HL-60 (cell line): ENCODE measurements around the gene PTBP3.

Experiments
- GABPA ChIP-seq: IDR thresholded peaks from 2 replicates; pipeline ENCODE4 v1.6.1; 2012; ENCODE audit warnings: low read depth
- POLR2AphosphoS5 ChIP-seq: IDR thresholded peaks from 2 replicates; pipeline ENCODE4 v1.6.1; 2012; ENCODE audit warnings: low read depth
- TF ChIP-seq, protein P1 (sequence below): IDR thresholded peaks from one replicate; pipeline ENCODE4 v1.5.1; 2011; ENCODE audit warnings: low read length, control low read depth, inconsistent platforms; ENCODE audit not compliant: insufficient read depth
- TF ChIP-seq, protein P2 (sequence below): IDR thresholded peaks from 2 replicates; pipeline ENCODE4 v1.6.1; 2012; ENCODE audit warnings: low read depth; ENCODE audit not compliant: insufficient replicate concordance

DNA sequence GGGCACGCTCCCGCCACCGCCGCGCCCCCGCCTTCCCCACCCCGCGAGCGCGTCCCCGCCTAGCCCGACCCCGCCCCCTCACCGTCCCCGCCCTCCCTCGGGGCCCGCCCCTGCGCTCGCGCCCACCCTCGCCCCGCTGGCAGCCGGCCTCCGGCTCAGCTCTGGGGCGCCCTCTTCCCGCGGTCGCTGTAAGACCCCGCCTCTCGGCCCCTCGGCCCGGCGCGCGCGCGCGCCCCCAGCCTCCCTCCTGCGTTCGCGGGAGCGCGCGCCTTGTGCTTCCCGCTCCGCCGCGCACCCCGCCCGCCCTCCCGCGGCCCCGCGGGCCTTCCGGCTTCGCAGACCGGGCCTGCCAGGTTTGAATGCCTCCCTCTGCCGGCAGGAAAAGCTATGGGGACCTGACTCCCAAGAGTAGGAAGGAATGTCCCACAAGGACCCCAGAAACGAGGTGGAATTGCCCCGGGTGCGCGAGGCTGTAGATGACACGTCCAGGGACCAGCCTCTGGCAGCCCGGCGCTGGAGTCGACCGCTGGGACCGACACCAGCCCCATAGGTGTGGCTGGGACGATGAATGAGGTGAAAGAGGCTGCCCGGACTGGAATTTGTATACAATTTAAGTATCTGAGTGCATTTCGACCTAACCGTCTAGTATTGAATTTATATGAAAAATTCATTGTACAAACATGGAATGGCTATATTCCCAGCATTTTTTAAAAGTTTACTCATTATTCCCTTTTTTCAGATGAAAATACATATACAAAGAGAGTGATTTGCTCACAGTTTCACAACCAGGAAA, 416 bp upstream of the PTBP3 start:
- TF ChIP-seq GABPA (no peak), POLR2AphosphoS5 (peak; percentile 54; the same call in 1 of the 2 replicates)
- TF ChIP-seq, protein P1, sequence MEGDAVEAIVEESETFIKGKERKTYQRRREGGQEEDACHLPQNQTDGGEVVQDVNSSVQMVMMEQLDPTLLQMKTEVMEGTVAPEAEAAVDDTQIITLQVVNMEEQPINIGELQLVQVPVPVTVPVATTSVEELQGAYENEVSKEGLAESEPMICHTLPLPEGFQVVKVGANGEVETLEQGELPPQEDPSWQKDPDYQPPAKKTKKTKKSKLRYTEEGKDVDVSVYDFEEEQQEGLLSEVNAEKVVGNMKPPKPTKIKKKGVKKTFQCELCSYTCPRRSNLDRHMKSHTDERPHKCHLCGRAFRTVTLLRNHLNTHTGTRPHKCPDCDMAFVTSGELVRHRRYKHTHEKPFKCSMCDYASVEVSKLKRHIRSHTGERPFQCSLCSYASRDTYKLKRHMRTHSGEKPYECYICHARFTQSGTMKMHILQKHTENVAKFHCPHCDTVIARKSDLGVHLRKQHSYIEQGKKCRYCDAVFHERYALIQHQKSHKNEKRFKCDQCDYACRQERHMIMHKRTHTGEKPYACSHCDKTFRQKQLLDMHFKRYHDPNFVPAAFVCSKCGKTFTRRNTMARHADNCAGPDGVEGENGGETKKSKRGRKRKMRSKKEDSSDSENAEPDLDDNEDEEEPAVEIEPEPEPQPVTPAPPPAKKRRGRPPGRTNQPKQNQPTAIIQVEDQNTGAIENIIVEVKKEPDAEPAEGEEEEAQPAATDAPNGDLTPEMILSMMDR, result no peak
- TF ChIP-seq, protein P2, sequence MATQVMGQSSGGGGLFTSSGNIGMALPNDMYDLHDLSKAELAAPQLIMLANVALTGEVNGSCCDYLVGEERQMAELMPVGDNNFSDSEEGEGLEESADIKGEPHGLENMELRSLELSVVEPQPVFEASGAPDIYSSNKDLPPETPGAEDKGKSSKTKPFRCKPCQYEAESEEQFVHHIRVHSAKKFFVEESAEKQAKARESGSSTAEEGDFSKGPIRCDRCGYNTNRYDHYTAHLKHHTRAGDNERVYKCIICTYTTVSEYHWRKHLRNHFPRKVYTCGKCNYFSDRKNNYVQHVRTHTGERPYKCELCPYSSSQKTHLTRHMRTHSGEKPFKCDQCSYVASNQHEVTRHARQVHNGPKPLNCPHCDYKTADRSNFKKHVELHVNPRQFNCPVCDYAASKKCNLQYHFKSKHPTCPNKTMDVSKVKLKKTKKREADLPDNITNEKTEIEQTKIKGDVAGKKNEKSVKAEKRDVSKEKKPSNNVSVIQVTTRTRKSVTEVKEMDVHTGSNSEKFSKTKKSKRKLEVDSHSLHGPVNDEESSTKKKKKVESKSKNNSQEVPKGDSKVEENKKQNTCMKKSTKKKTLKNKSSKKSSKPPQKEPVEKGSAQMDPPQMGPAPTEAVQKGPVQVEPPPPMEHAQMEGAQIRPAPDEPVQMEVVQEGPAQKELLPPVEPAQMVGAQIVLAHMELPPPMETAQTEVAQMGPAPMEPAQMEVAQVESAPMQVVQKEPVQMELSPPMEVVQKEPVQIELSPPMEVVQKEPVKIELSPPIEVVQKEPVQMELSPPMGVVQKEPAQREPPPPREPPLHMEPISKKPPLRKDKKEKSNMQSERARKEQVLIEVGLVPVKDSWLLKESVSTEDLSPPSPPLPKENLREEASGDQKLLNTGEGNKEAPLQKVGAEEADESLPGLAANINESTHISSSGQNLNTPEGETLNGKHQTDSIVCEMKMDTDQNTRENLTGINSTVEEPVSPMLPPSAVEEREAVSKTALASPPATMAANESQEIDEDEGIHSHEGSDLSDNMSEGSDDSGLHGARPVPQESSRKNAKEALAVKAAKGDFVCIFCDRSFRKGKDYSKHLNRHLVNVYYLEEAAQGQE, result peak; percentile 52
